GM12891 (cell line): ENCODE measurements around the gene RANBP10.

Experiments used
- DNase-seq: peaks from one replicate; pipeline ENCODE4 v3.0.0; 2011; ENCODE audit warnings: low spot score; ENCODE audit not compliant: insufficient read length
- FAIRE-seq: peaks from 2 replicates; lab custom pipeline; 2011; peaks lifted over from hg19 to GRCh38; lab: Jason Lieb, UNC
- PAX5 ChIP-seq: IDR thresholded peaks from 2 replicates; pipeline ENCODE4 v1.6.1; 2011; ENCODE audit warnings: low read length, moderate library complexity, mild to moderate bottlenecking; ENCODE audit not compliant: insufficient read depth, severe bottlenecking
- POLR2A ChIP-seq: IDR thresholded peaks from 2 replicates; pipeline ENCODE4 v1.6.1; 2011; ENCODE audit warnings: low read depth, low read length, control low read depth
- POLR2AphosphoS5 ChIP-seq: IDR thresholded peaks from 2 replicates; pipeline ENCODE4 v1.6.1; 2011; ENCODE audit warnings: low read depth, low read length, control low read depth
- POU2F2 ChIP-seq: IDR thresholded peaks from 2 replicates; pipeline ENCODE4 v1.6.1; 2011; ENCODE audit warnings: low read depth, mild to moderate bottlenecking, control low read depth, low read length, moderate library complexity
- SPI1 ChIP-seq: IDR thresholded peaks from 2 replicates; pipeline ENCODE4 v1.6.1; 2011; ENCODE audit warnings: low read depth, low read length, control low read depth
- TAF1 ChIP-seq: IDR thresholded peaks from 2 replicates; pipeline ENCODE4 v1.6.1; 2011; ENCODE audit warnings: low read depth, low read length, control low read depth

Gene RANBP10

GRCh38 chr16:67828651-67829050 is 22.3 kb upstream of the RANBP10 start:
- TF ChIP-seq POLR2AphosphoS5, result no peak
- no peak for TF ChIP-seq POU2F2
- TF ChIP-seq SPI1, result no peak
- TF ChIP-seq PAX5, result no peak
- TF ChIP-seq POLR2A, result no peak
- TF ChIP-seq TAF1, result no peak
- no peak for FAIRE-seq
- DNase-seq, result no peak

- no peak for DNase-seq
- TF ChIP-seq POU2F2 (no peak), POLR2AphosphoS5 (no peak), TAF1 (no peak), POLR2A (no peak), SPI1 (no peak), PAX5 (no peak)
- no peak for FAIRE-seq
Observed at GRCh38 chr16:67825906-67826305, 19.5 kb upstream of the RANBP10 start.

- DNase-seq, result no peak
- TF ChIP-seq TAF1, result no peak
- no peak for TF ChIP-seq POLR2AphosphoS5
- TF ChIP-seq POLR2A, result no peak
- no peak for TF ChIP-seq POU2F2
- TF ChIP-seq PAX5, result no peak
- no peak for TF ChIP-seq SPI1
- FAIRE-seq, result no peak
Observed at GRCh38 chr16:67825119-67825518, 18.8 kb upstream of the RANBP10 start.

- FAIRE-seq (no peak), DNase-seq (no peak)
- no peak for TF ChIP-seq POLR2AphosphoS5
- no peak for TF ChIP-seq PAX5
- TF ChIP-seq POU2F2, result no peak
- TF ChIP-seq SPI1, result no peak
- TF ChIP-seq POLR2A, result no peak
- no peak for TF ChIP-seq TAF1
Observed at GRCh38 chr16:67822511-67822910, 16.2 kb upstream of the RANBP10 start.

GRCh38 chr16:67820608-67821259 is 14.4 kb upstream of the RANBP10 start:
- DNase-seq (no peak), FAIRE-seq (no peak)
- no peak for TF ChIP-seq SPI1
- TF ChIP-seq POLR2A, result no peak
- no peak for TF ChIP-seq POLR2AphosphoS5
- no peak for TF ChIP-seq TAF1
- TF ChIP-seq PAX5, result no peak
- no peak for TF ChIP-seq POU2F2

- DNase-seq, result no peak
- no peak for FAIRE-seq
- TF ChIP-seq POLR2AphosphoS5, result no peak
- no peak for TF ChIP-seq TAF1
- no peak for TF ChIP-seq POLR2A
- TF ChIP-seq PAX5, result no peak
- no peak for TF ChIP-seq SPI1
- TF ChIP-seq POU2F2, result no peak
Observed at GRCh38 chr16:67814567-67814966, 8.2 kb upstream of the RANBP10 start.

GRCh38 chr16:67811899-67812298 is 5.5 kb upstream of the RANBP10 start:
- TF ChIP-seq PAX5, result no peak
- TF ChIP-seq POLR2AphosphoS5, result no peak
- no peak for TF ChIP-seq POU2F2
- no peak for TF ChIP-seq TAF1
- TF ChIP-seq POLR2A, result no peak
- TF ChIP-seq SPI1, result no peak
- FAIRE-seq (no peak), DNase-seq (no peak)

- TF ChIP-seq TAF1 (no peak), SPI1 (no peak), PAX5 (no peak), POU2F2 (no peak), POLR2A (no peak), POLR2AphosphoS5 (no peak)
- DNase-seq (no peak), FAIRE-seq (no peak)
Observed at GRCh38 chr16:67807148-67807682, 855 bp upstream of the RANBP10 start.

GRCh38 chr16:67805718-67806427 is 487 bp downstream of the RANBP10 start:
- TF ChIP-seq TAF1 (no peak), POLR2A (no peak), SPI1 (no peak), POU2F2 (no peak), POLR2AphosphoS5 (no peak), PAX5 (no peak)
- DNase-seq (no peak), FAIRE-seq (no peak)
